ENCODE data around the gene RAB29.
"Not testable (repeated sequence)": the region's sequence is repeated elsewhere in the genome, so short reads cannot be mapped to it uniquely, and the experiment has no call there.

RAB29 gene

DNA sequence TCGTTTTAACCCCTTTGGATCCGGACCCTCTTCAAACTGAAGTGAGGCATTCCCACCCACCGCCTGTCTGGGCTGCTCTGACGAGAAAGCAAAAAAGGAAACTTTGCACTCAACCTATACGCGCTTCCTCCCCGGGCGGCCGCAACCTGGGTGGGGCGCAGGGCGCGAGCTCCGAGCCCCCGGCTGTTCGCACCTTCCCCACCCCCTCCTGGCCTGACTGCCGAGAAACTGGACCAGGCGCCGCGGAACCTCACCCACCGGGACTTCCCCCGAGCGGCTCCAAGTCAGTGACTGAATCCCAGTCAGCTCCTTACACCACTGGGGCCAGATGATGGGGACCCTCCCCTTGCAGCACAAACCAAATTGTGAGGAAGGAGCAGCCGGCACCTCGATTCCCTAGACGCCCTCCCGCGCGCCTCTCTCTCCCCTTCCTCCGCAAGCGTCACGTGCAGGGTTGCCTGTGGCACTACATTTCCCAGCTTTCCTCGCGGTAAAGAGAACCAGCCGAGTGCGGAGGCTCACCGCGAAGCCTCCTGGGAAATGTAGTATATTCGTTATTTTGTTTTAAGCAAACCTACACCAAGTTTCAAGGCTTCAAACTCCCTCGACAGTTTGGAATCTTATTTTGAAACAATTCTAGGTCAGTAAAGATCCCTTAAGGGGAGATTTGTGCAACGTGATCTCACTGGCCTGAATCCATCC, at the start of gene RAB29:
Gene RAB29, minus strand, starts transcription at position 468 of the 702 bp plus-strand sequence. CDS start 526 bp downstream, outside the sequence.
- DNase-seq: peak; percentile 82 to 88 (median 86)

DNA sequence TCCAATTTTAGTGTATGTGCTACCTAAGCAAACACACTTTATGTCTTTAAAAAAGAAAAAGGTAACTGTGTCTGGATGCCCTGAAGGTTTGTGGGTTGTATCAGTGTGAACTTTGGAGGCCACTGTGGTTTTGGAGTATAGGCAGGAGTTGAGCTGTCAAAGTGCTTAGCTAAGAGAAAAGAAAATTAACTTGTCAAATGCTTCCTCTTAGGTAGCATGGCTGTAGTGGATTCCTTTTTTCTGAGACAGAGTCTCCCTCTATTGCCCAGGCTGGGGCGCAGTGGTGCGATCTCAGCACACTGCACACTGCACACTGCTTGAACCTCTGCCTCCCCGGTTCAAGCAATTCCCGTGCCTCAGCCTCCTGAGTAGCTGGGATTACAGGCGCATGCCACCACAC, 48.9 kb upstream of the RAB29 start:
- no peak for DNase-seq

DNA sequence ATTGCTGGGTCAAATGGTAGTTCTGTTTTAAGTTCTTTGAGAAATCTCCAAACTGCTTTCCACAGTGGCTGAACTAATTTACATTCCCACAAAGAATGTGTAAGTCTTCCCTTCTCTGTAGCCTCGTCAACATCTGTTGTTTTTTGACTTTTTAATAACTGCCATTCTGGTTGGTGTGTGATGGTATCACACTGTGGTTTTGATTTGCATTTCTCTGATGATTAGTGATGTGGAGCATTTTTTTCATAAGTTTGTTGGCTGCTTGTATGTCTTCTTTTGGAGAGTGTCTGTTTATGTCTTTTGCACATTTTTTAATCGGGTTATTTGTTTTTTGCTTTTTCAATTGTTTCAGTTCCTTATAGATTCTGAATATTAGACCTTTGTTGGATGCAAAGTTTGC, 48.0 kb upstream of the RAB29 start:
- not testable (repeated sequence) for DNase-seq

DNA sequence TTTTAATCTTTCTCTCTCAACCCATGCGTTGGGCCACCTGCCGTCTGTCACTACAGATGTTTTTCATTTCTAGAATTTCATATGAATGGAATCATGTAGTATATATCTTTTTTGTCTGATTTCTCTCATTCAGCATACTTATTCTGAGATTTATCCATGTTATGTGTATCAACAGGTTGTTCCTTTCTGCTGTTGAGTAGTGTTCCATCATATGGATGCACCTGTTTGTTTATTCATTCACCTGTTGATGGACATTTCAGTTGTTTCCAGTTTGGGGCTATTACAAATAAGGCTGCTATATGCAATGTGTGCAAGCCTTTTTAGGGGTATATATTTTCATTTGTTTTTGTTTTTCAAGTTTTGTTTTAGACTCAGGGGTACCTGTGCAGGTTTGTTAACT, 47.1 kb upstream of the RAB29 start:
- DNase-seq: no peak

- DNase-seq: no peak
These were observed 42.7 kb upstream of the RAB29 start for GRCh38 chr1:205817988-205818387.

DNA sequence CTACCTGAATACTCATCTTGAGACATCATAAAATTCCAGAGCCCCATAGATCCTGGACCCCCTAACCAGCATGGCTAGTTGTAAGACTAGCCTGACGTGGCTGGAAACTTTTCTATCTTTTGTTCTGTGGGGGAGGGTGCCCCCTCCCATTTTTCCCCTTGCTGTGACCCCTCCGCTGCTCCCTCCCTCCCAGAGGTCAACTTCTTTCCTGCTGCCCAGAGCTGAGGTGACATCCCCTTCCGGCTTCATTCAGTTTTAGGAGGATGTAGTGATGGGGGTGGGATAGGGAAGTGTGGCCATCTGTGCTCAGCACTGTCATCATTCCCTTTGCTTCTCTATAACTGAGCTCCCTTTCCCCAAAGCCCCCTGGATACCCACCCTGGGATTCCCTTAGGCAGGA, 42.1 kb upstream of the RAB29 start:
- DNase-seq: no peak

GRCh38 chr1:205813755-205814058, 38.4 kb upstream of the RAB29 start:
- peak in 2 of 3 donors; percentile 70 to 72 for DNase-seq

DNA sequence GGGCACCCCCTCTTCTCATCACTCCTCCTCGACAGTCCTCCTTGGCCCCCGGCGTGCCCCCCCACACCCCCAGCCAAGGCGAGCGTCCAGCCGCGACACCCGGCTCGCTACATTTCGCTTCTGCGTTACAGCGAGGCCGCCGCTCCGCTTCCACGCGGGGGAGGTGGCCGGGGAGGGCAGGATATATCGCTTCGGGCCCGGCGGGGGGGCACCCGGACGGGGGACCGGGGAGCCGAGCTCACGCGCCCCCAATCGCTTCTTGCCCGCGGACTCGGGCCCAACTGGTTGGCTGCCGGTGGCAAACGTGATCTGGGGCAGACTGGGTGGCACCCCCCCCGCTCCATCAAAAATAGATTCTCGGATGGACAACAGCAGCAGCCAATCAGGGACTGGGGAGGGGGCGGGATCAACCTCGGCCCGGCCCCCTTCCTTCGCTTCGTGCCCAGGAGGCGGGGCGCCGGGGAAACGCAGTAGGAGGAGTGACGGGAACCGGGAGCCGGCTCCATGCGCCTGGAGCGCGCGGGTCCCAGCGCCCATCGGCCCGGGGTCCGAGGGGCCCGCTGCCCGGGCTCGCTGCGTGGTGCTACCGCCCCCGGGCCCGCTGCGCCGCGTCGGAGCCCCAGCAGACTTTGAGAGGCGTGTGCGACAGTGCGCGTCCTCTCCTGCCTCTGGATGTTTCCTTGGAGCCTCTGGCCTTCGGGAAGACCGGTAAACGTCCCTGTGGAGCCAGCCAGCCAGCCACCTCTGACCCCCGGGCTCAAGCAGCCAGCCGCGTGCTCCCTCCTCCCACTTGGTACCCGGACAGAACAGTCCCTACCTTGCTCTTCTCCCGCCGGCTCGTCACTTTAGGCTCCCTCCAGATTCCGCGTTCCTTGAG, 37.8 kb upstream of the RAB29 start, which contains the start of gene SLC41A1:
Gene SLC41A1, minus strand, starts transcription at position 321 of the 877 bp plus-strand sequence. CDS start 2,757 bp downstream, outside the sequence.
- DNase-seq: peak; percentile 87 to 95 (median 94)

- DNase-seq: no peak
These were observed 37.1 kb upstream of the RAB29 start for GRCh38 chr1:205812271-205812877.

GRCh38 chr1:205811660-205812059, 36.4 kb upstream of the RAB29 start:
- DNase-seq: no peak

- DNase-seq: no peak
These were observed 35.3 kb upstream of the RAB29 start for GRCh38 chr1:205810448-205811157.

DNA sequence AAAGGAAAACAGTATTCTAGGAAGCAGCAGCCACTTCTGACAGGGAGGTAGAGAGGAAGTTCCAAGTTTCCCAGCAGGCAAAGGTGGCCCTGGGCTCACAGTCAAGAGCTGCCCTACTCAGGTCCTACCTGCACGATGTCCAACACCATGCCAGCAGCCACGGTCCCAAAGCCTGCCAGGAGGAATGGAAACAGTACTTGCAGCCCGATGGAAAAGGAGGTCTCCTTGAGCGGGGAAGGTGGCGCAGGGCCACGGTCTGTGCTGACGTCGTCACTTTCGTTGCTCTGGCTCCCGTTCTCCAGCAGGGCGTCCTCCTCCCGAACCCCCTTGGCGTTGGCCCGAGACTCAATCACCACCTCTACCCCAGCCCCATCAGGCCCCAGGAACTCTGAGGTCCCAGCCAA, 34.7 kb upstream of the RAB29 start:
- no peak for DNase-seq

DNA sequence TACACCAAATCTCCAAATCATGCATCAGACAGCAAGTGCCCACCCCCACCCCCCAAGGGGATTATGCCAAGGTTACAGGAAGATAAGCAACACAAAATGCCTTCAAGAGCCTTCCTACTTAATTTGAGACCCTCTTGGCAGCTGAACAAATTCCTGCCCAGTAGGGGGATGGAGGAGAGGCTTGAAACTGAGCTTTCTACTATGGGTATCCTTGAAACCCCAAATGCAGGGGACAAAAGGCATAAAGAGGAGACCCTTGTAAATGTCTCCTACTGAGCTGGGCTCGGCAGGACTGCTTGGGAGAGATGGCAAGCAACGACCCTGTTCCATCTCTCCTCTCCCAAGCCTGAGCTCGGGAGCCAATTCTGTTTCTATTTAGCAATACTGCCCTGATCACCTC, 34.2 kb upstream of the RAB29 start:
- DNase-seq: no peak

GRCh38 chr1:205805082-205805711, 29.9 kb upstream of the RAB29 start:
- DNase-seq: peak; percentile 20 to 63 (median 47)

DNA sequence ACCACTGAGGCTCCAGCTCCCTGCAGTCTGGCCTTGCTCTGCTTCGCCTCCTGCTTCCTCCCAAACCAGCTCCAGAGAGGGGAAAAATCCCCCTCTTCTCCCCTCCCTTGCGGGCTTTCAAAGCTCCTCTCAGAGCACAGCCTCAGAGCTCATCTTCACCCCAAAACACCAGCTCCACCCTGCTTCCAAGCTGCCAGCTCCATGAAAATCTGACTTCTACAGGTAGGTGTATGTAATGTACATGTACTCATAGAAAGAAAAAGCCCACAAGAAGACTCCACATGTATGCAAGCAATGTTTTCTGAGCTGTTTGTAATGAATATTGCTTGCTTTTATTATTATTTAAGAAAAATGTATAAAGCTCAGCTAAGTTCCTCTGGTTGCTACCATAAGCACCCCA, 29.3 kb upstream of the RAB29 start:
- no peak for DNase-seq

DNA sequence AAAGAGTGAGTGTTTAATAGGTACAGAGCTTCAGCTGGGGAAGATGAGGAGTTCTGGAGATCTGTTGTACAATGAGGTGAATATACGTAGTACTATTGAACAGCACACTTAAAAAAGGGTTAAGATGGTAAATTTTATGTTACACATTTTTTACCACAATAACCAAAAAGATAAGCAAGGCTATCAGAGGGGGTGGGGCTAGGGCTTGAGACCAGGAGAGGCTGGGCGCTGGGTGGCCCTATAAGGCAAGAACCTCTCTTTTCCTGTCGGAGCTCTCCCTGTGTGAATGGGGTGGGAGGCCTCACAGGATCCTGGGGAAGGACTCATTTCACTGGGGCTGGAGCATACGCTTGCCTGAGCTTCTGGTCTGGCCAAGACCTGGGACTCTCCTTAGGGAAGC, 28.7 kb upstream of the RAB29 start:
- no peak for DNase-seq

DNA sequence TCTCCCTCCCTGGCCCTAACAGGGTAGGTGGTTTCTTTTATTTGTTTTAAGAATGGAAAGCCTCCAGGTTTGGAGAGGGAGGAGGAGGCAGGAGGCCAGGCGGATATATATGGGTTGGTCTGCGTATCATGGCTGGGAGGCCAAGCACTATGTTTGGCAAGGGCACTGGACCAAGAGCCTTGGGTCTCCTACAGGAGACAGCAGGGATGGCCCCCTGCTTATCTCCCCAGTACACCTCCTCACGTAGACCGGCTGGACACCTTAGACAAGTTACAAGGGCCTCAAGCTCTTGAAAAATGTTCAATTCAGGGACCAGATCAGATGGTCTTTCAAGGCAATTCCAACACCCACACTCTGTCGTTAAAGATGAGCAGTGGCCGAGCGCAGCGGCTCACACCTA, 26.8 kb upstream of the RAB29 start:
- no peak for DNase-seq

DNA sequence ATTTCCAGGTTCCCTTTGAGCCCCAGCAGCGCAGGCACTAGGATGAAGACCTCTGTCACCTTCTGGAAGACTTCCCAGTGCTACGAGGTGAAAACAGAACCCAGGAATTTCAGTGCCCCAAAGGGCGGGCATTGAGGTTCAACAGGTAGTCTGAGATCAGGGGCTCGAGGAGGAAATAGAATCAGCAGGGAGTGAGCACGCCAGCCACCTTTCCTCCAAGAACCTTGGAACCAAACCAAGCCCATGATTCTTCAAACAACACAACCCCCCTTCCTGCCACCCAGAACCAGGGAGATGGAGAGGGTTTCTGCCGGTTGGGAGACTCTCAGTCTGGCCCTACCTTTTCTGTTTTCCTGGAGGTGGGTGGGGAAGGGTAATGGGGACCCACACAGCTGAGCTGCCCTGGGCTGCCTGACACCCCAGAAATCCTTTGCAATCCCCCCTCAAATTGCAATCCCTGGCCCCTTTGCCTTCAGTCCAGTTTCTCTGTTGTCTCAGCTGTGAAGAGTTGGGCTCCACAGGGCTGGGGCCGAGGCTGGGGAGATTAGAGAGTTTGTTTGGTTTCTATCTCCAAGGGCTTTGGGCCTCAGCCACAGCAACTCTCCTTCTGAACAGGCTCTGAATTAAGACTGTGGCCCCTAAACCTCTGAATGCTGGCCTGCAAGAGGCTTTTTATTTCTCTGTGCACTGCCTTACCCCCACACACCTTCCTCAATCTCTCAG, 25.9 kb upstream of the RAB29 start:
- DNase-seq: no peak

- DNase-seq: no peak
These were observed 25.1 kb upstream of the RAB29 start for GRCh38 chr1:205800427-205800826.

DNA sequence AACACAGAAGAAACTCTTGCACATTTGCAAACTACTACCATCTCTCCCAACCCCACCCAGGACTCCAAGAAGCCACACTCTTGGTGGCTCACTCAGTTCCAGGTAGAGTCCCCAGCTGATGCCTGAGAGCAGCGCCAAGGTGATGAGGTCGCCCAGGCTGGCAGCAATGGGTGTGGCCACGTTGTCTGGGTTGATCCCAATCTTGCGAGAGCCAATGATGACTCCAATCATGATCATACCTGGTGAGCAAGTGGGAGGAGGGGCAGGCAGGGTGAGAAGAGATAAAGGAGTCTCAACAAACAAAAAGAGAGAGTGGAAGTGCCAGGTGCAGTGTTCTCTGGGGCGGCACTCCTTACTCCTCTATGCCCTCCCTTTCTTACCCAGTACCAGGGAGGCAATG, 23.3 kb upstream of the RAB29 start:
- DNase-seq: no peak

GRCh38 chr1:205797168-205797567, 21.9 kb upstream of the RAB29 start:
- DNase-seq: peak; percentile 45 to 62 (median 46)

Data from suppressor macrophage treated with lipopolysaccharide for 1 hour (primary cell).